ENCODE data around the gene OGFOD2. TPM values are rescaled to one million over a fixed set of nuclear protein-coding genes. Genes with fewer than 3 reads are reported as not detected.
A peak's percentile ranks its signal among the peaks of the same experiment; 100 is the strongest.

The OGFOD2 gene
- total and polyA plus RNA-seq, 9 of the 15 experiments (the other 6 are each of a cell fraction or from before 2014, with no cell fraction given), result 1.4 to 111 (median 18.5) TPM

DNA sequence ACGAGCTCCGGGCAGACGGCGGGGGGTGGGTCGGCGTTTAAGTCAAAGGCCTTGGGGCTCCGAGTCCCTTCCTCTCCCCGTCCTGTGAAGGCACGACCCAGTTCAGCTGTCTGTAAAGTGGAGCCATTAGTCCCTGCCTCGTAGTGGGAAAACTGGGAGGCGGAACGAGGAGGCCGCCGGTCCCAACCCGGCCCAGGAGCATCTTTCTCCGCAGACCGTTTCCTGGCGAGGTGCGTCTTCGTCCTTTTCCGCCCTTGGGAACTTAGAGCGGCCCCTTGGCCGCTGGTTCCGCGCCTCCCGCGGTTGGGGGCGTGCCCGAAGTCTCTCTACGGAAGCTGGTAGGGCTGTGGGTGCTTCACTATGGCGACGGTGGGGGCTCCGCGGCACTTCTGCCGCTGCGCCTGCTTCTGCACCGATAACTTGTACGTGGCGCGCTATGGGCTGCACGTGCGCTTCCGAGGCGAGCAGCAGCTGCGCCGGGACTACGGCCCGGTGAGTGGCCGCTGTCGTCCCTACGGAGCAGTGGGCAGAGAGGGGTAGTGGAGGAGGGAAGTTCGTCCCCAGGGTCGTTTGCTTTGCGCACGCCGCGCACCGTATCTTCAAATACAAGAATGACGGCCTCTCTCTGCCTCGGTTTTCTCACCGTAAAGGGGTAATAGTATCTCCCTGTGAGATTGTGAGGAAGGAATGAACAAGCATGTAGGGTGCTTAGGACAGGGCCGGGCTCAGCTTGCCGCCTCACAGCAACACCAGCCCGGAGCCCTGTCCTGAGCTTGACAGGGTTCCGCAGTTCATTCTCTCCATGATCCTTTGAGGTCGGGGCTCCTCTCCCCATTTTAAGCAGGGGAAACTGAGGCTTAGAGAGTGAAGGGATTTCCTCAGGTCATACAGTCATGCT is at the start of gene OGFOD2 (continued):
- TF ChIP-seq YY1 (IDR thresholded peaks at IDR 0.05; ENCODE audit: borderline replicate concordance in 1 of 3, control insufficient read depth in 1 of 3, extremely low read depth in 1 of 3, insufficient read depth in 3 of 3, insufficient read length in 1 of 3, insufficient replicate concordance in 2 of 3, low read depth in 1 of 3, low read length in 2 of 3) (peak; percentile 48 to 92 (median 83)), BCL6 (CRISPR knock-in tag; IDR thresholded peaks at IDR 0.05) (no peak), ARHGAP35 (IDR thresholded peaks at IDR 0.05; ENCODE audit: partially characterized antibody) (no peak), ZNF699 (CRISPR knock-in tag; IDR thresholded peaks at IDR 0.05; ENCODE audit: insufficient replicate concordance) (no peak), RBM25 (IDR thresholded peaks at IDR 0.05; ENCODE audit: low read depth, low read length, severe bottlenecking) (no peak), ZNF134 (CRISPR knock-in tag; conservative IDR thresholded peaks at IDR 0.05) (no peak; the same call in 1 of the 2 replicates), SETDB1 (IDR thresholded peaks at IDR 0.05; ENCODE audit: low read length) (no peak), ILF3 (IDR thresholded peaks at IDR 0.05; ENCODE audit: borderline replicate concordance) (no peak), LCOR (CRISPR knock-in tag; IDR thresholded peaks at IDR 0.05) (peak; percentile 65; the same call in 1 of the 2 replicates), SIN3A (IDR thresholded peaks at IDR 0.05; ENCODE audit: borderline replicate concordance in 2 of 2, control insufficient read depth in 1 of 2, low read depth in 2 of 2, low read length in 2 of 2) (peak; percentile 91 to 94; a peak in 3 of 4 replicates), MAFF (IDR thresholded peaks at IDR 0.05; ENCODE audit: low read length) (no peak), SMAD1 (IDR thresholded peaks at IDR 0.05; ENCODE audit: low read depth, low read length, partially characterized antibody) (peak; percentile 31), RAD51 (IDR thresholded peaks at IDR 0.05; ENCODE audit: borderline replicate concordance, low read depth) (peak; percentile 10; the same call in 1 of the 2 replicates), SRSF3 (IDR thresholded peaks at IDR 0.05; ENCODE audit: insufficient read depth, low read length) (peak; percentile 78; the same call in 1 of the 2 replicates), KAT7 (CRISPR knock-in tag; IDR thresholded peaks at IDR 0.05; ENCODE audit: borderline replicate concordance) (no peak; the same call in 1 of the 2 replicates), ZNF780A (CRISPR knock-in tag; IDR thresholded peaks at IDR 0.05) (no peak), NFIX (CRISPR knock-in tag; IDR thresholded peaks at IDR 0.05; ENCODE audit: low read depth) (no peak)
- TF ChIP-seq, protein P1, sequence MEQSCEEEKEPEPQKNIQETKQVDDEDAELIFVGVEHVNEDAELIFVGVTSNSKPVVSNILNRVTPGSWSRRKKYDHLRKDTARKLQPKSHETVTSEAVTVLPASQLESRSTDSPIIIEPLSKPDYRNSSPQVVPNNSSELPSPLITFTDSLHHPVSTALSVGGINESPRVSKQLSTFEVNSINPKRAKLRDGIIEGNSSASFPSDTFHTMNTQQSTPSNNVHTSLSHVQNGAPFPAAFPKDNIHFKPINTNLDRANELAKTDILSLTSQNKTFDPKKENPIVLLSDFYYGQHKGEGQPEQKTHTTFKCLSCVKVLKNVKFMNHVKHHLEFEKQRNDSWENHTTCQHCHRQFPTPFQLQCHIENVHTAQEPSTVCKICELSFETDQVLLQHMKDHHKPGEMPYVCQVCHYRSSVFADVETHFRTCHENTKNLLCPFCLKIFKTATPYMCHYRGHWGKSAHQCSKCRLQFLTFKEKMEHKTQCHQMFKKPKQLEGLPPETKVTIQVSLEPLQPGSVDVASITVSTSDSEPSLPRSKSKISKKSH (CRISPR knock-in tag; IDR thresholded peaks at IDR 0.05), result no peak
- TF ChIP-seq, protein P2, sequence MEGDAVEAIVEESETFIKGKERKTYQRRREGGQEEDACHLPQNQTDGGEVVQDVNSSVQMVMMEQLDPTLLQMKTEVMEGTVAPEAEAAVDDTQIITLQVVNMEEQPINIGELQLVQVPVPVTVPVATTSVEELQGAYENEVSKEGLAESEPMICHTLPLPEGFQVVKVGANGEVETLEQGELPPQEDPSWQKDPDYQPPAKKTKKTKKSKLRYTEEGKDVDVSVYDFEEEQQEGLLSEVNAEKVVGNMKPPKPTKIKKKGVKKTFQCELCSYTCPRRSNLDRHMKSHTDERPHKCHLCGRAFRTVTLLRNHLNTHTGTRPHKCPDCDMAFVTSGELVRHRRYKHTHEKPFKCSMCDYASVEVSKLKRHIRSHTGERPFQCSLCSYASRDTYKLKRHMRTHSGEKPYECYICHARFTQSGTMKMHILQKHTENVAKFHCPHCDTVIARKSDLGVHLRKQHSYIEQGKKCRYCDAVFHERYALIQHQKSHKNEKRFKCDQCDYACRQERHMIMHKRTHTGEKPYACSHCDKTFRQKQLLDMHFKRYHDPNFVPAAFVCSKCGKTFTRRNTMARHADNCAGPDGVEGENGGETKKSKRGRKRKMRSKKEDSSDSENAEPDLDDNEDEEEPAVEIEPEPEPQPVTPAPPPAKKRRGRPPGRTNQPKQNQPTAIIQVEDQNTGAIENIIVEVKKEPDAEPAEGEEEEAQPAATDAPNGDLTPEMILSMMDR (IDR thresholded peaks at IDR 0.05 in 2 of 3, conservative IDR thresholded peaks at IDR 0.05 in 1 of 3; ENCODE audit: insufficient read depth in 2 of 3, low read depth in 1 of 3, low read length in 3 of 3), result no peak
- TF ChIP-seq, protein P3, sequence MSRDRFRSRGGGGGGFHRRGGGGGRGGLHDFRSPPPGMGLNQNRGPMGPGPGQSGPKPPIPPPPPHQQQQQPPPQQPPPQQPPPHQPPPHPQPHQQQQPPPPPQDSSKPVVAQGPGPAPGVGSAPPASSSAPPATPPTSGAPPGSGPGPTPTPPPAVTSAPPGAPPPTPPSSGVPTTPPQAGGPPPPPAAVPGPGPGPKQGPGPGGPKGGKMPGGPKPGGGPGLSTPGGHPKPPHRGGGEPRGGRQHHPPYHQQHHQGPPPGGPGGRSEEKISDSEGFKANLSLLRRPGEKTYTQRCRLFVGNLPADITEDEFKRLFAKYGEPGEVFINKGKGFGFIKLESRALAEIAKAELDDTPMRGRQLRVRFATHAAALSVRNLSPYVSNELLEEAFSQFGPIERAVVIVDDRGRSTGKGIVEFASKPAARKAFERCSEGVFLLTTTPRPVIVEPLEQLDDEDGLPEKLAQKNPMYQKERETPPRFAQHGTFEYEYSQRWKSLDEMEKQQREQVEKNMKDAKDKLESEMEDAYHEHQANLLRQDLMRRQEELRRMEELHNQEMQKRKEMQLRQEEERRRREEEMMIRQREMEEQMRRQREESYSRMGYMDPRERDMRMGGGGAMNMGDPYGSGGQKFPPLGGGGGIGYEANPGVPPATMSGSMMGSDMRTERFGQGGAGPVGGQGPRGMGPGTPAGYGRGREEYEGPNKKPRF (IDR thresholded peaks at IDR 0.05; ENCODE audit: low read depth, low read length), result no peak

Measured in K562 (cell line).